Keratinocyte (primary cell): ENCODE data around the gene TAF11.

Source experiments
- EZH2 ChIP-seq: IDR thresholded peaks from one replicate; pipeline ENCODE4 v1.6.1; 2012; ENCODE audit warnings: inconsistent platforms, mild to moderate bottlenecking, low read length, moderate library complexity
- TF ChIP-seq, protein P1 (sequence below), 3 experiments: IDR thresholded peaks in 1 of 3; conservative IDR thresholded peaks in 1 of 3; optimal IDR thresholded peaks in 1 of 3; 2 replicates in 2 of 3; 3 replicates in 1 of 3; pipeline versions ENCODE3 to v1.5.1; 2011; ENCODE audit warnings: low read length in 3 of 3, mild to moderate bottlenecking in 3 of 3, moderate library complexity in 2 of 3, control low read depth in 1 of 3, inconsistent platforms in 1 of 3; ENCODE audit not compliant: insufficient read depth in 2 of 3; ENCODE audit errors: extremely low read depth in 1 of 3

DNA sequence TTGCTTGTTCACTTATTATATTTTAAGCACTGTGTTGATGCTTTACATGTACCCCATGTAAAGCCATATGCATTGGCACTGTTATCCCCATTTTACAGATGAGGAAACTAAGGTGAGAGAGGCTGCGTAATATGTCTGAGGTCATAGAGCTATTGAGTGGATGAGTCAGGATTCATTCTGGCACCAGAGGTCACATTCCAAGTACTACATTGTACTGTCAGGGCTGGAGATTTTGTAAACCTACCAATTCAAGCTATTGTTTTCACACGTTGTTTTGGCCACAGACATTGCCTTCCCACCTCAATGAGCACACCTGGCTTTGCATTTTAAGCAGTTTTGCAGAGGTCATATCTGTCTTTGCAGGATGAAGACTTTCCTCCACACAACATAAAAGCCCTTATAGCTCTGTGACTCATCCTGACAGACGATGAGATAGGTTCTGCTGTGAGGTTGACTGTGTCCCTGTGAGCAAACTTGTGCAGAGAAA lies 34.4 kb upstream of the TAF11 start:
- TF ChIP-seq, protein P1, sequence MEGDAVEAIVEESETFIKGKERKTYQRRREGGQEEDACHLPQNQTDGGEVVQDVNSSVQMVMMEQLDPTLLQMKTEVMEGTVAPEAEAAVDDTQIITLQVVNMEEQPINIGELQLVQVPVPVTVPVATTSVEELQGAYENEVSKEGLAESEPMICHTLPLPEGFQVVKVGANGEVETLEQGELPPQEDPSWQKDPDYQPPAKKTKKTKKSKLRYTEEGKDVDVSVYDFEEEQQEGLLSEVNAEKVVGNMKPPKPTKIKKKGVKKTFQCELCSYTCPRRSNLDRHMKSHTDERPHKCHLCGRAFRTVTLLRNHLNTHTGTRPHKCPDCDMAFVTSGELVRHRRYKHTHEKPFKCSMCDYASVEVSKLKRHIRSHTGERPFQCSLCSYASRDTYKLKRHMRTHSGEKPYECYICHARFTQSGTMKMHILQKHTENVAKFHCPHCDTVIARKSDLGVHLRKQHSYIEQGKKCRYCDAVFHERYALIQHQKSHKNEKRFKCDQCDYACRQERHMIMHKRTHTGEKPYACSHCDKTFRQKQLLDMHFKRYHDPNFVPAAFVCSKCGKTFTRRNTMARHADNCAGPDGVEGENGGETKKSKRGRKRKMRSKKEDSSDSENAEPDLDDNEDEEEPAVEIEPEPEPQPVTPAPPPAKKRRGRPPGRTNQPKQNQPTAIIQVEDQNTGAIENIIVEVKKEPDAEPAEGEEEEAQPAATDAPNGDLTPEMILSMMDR (optimal IDR thresholded peaks at IDR 0.05 in 1 of 3, IDR thresholded peaks at IDR 0.05 in 1 of 3, conservative IDR thresholded peaks at IDR 0.05 in 1 of 3; ENCODE audit: extremely low read depth in 1 of 3, insufficient read depth in 2 of 3, low read length in 3 of 3): no peak
- TF ChIP-seq EZH2: no peak
